Coronary artery (tissue), 2 donors: ENCODE results near the gene BRIP1.

ENCODE experiments used
- DNase-seq: peaks from one replicate; pipeline ENCODE4 v3.0.0-alpha.2; 2017; ENCODE audit warnings: low spot score
- H3K27ac ChIP-seq, 2 donors: fragments of 200-600 bp; sonication (generic); one replicate each; pipeline ENCODE4 v1.5.1; 2016 to 2019
- H3K4me3 ChIP-seq: fragments of 200-600 bp; sonication (generic); 2 replicates; pipeline ENCODE4 v1.5.1; 2016; ENCODE audit warnings: mild to moderate bottlenecking, moderate library complexity
- TF ChIP-seq, protein P1 (sequence below): fragments of 200-600 bp; sonication (generic); IDR thresholded peaks from one replicate; pipeline ENCODE4 v1.5.1; 2019; ENCODE audit warnings: antibody characterized with exemption

Gene BRIP1

DNA sequence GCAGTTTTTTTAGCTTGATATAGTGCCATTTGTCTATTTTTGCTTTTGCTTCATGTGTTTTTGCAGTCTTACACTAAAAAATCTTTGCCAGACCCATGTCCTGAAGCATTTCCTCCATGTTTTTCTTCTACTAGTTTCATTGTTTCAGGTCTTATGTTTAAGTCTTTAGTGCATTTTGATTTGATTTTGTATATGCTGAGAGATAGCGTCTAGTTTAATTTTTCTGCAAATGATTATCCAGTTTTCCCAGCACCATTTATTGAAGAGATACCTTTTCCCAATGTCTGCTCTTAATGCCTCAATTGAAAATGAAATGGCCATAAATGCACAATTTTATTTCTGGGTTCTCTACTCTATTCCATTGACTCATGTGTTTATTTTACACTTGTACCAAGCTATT lies 231.5 kb downstream of the BRIP1 start:
- Histone ChIP-seq H3K27ac (no peak overlapping the region), H3K4me3 (no peak overlapping the region)
- no peak for DNase-seq
- TF ChIP-seq, protein P1, sequence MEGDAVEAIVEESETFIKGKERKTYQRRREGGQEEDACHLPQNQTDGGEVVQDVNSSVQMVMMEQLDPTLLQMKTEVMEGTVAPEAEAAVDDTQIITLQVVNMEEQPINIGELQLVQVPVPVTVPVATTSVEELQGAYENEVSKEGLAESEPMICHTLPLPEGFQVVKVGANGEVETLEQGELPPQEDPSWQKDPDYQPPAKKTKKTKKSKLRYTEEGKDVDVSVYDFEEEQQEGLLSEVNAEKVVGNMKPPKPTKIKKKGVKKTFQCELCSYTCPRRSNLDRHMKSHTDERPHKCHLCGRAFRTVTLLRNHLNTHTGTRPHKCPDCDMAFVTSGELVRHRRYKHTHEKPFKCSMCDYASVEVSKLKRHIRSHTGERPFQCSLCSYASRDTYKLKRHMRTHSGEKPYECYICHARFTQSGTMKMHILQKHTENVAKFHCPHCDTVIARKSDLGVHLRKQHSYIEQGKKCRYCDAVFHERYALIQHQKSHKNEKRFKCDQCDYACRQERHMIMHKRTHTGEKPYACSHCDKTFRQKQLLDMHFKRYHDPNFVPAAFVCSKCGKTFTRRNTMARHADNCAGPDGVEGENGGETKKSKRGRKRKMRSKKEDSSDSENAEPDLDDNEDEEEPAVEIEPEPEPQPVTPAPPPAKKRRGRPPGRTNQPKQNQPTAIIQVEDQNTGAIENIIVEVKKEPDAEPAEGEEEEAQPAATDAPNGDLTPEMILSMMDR, result no peak
